ENCODE results near the gene CHCHD6. TPM values are rescaled to one million over a fixed set of nuclear protein-coding genes. Genes with fewer than 3 reads are reported as not detected.

Gene CHCHD6
- total RNA-seq, 1 donor from 2014 or later: 13.1 TPM

- H3K27ac Mint-ChIP-seq (ENCODE audit: unreplicated experiment): no peak overlapping the region
- TF ChIP-seq CTCF (IDR thresholded peaks at IDR 0.05): no peak
- no peaks in the 10 kb centered on the region for H3K36me3 Mint-ChIP-seq (ENCODE audit: unreplicated experiment)
- H3K9me3 Mint-ChIP-seq (ENCODE audit: unreplicated experiment): no peaks in the 10 kb centered on the region
- no peak for DNase-seq (ENCODE audit: extremely low spot score, unreplicated experiment)
- H3K4me3 Mint-ChIP-seq (ENCODE audit: unreplicated experiment): no peak overlapping the region
- H3K27me3 Mint-ChIP-seq (ENCODE audit: unreplicated experiment): peaks cover 33% of the 10 kb centered on the region
- peaks cover 15% of the 10 kb centered on the region for H3K4me1 Mint-ChIP-seq (ENCODE audit: unreplicated experiment)
Measured at GRCh38 chr3:126684218-126684751, 19.8 kb upstream of the CHCHD6 start.

- H3K4me1 Mint-ChIP-seq (ENCODE audit: unreplicated experiment): peaks cover 11% of the 10 kb centered on the region
- TF ChIP-seq CTCF (IDR thresholded peaks at IDR 0.05): no peak
- H3K9me3 Mint-ChIP-seq (ENCODE audit: unreplicated experiment): no peaks in the 10 kb centered on the region
- no peak overlapping the region for H3K27ac Mint-ChIP-seq (ENCODE audit: unreplicated experiment)
- H3K4me3 Mint-ChIP-seq (ENCODE audit: unreplicated experiment): no peak overlapping the region
- no peak for DNase-seq (ENCODE audit: extremely low spot score, unreplicated experiment)
- no peaks in the 10 kb centered on the region for H3K36me3 Mint-ChIP-seq (ENCODE audit: unreplicated experiment)
- peaks cover 40% of the 10 kb centered on the region for H3K27me3 Mint-ChIP-seq (ENCODE audit: unreplicated experiment)
Measured at GRCh38 chr3:126685021-126685420, 19.0 kb upstream of the CHCHD6 start.

GRCh38 chr3:126685493-126685892, 18.5 kb upstream of the CHCHD6 start:
- Mint-ChIP-seq H3K36me3 (ENCODE audit: unreplicated experiment) (no peaks in the 10 kb centered on the region), H3K4me3 (ENCODE audit: unreplicated experiment) (no peak overlapping the region), H3K4me1 (ENCODE audit: unreplicated experiment) (peaks cover 11% of the 10 kb centered on the region), H3K27ac (ENCODE audit: unreplicated experiment) (no peak overlapping the region), H3K27me3 (ENCODE audit: unreplicated experiment) (peaks cover 42% of the 10 kb centered on the region), H3K9me3 (ENCODE audit: unreplicated experiment) (no peaks in the 10 kb centered on the region)
- no peak for TF ChIP-seq CTCF (IDR thresholded peaks at IDR 0.05)
- DNase-seq (ENCODE audit: extremely low spot score, unreplicated experiment): no peak

- Mint-ChIP-seq H3K27me3 (ENCODE audit: unreplicated experiment) (peaks cover 85% of the 10 kb centered on the region), H3K4me3 (ENCODE audit: unreplicated experiment) (no peak overlapping the region), H3K9me3 (ENCODE audit: unreplicated experiment) (no peaks in the 10 kb centered on the region), H3K36me3 (ENCODE audit: unreplicated experiment) (no peaks in the 10 kb centered on the region), H3K4me1 (ENCODE audit: unreplicated experiment) (peaks cover 2% of the 10 kb centered on the region), H3K27ac (ENCODE audit: unreplicated experiment) (no peak overlapping the region)
- TF ChIP-seq CTCF (IDR thresholded peaks at IDR 0.05): no peak
- DNase-seq (ENCODE audit: extremely low spot score, unreplicated experiment): no peak
Measured at GRCh38 chr3:126691765-126692164, 12.3 kb upstream of the CHCHD6 start.

- Mint-ChIP-seq H3K27ac (ENCODE audit: unreplicated experiment) (no peak overlapping the region), H3K27me3 (ENCODE audit: unreplicated experiment) (peaks cover 86% of the 10 kb centered on the region), H3K4me3 (ENCODE audit: unreplicated experiment) (no peak overlapping the region), H3K9me3 (ENCODE audit: unreplicated experiment) (no peaks in the 10 kb centered on the region), H3K36me3 (ENCODE audit: unreplicated experiment) (no peaks in the 10 kb centered on the region), H3K4me1 (ENCODE audit: unreplicated experiment) (peaks cover 4% of the 10 kb centered on the region)
- peak; percentile 10 for TF ChIP-seq CTCF (IDR thresholded peaks at IDR 0.05)
- no peak for DNase-seq (ENCODE audit: extremely low spot score, unreplicated experiment)
Measured at GRCh38 chr3:126692858-126693257, 11.2 kb upstream of the CHCHD6 start.
